Stimulated activated CD4-positive, alpha-beta T cell treated with anti-CD3 and anti-CD28 coated beads, Interleukin-1b, Interleukin-23, amount 100 ng/mL, for 24 hours (primary cell): ENCODE results near the gene EIF2AK2.
A peak's percentile ranks its signal among the peaks of the same experiment; 100 is the strongest.
"Not testable (repeated sequence)": the region's sequence is repeated elsewhere in the genome, so short reads cannot be mapped to it uniquely, and the experiment has no call there.

Experiments used
- DNase-seq, 4 experiments: peaks; one replicate each; pipeline ENCODE4 v3.0.0-alpha.2; 2020; ENCODE audit warnings: low read depth in 4 of 4, low spot score in 1 of 4

Gene EIF2AK2

GRCh38 chr2:37156857-37157714, at the start of gene EIF2AK2:
Gene EIF2AK2, minus strand, starts transcription at chr2:37156980. Its CDS starts 9,174 bp downstream, at chr2:37147806.
- peak; percentile 28 to 69 (median 50) for DNase-seq

GRCh38 chr2:37205689-37206341, 49.0 kb upstream of the EIF2AK2 start:
- no peak for DNase-seq

- DNase-seq, result not testable (repeated sequence)
Observed at GRCh38 chr2:37205071-37205661, 48.4 kb upstream of the EIF2AK2 start.

- DNase-seq, result no peak
Observed at GRCh38 chr2:37203708-37204107, 46.9 kb upstream of the EIF2AK2 start.

GRCh38 chr2:37201766-37202165, 45.0 kb upstream of the EIF2AK2 start:
- DNase-seq, result no peak

GRCh38 chr2:37201208-37201607, 44.4 kb upstream of the EIF2AK2 start:
- DNase-seq, result no peak

- DNase-seq, result no peak
Observed at GRCh38 chr2:37198681-37199065, 41.9 kb upstream of the EIF2AK2 start.

- DNase-seq, result peak; percentile 75 to 87 (median 82)
Observed at GRCh38 chr2:37196320-37197195, 39.8 kb upstream of the EIF2AK2 start, which contains the start of gene CEBPZOS. Gene CEBPZOS, plus strand, starts transcription at chr2:37196496. Its CDS starts 3,209 bp downstream, at chr2:37199705.

GRCh38 chr2:37195862-37196319, 39.1 kb upstream of the EIF2AK2 start:
- DNase-seq, result not testable (repeated sequence)

- DNase-seq, result no peak
Observed at GRCh38 chr2:37192551-37192950, 35.8 kb upstream of the EIF2AK2 start.

GRCh38 chr2:37191747-37192146, 35.0 kb upstream of the EIF2AK2 start:
- no peak for DNase-seq

- no peak for DNase-seq
Observed at GRCh38 chr2:37191253-37191652, 34.5 kb upstream of the EIF2AK2 start.

GRCh38 chr2:37190290-37190689, 33.5 kb upstream of the EIF2AK2 start:
- no peak for DNase-seq

- no peak for DNase-seq
Observed at GRCh38 chr2:37189452-37190153, 32.8 kb upstream of the EIF2AK2 start.

- DNase-seq, result no peak
Observed at GRCh38 chr2:37188570-37188969, 31.8 kb upstream of the EIF2AK2 start, which contains the start of gene SULT6B1. Gene SULT6B1, minus strand, starts transcription at chr2:37188670. Its CDS starts 30 bp downstream, at chr2:37188640.

- DNase-seq, result no peak
Observed at GRCh38 chr2:37181726-37182684, 25.2 kb upstream of the EIF2AK2 start.

- no peak for DNase-seq
Observed at GRCh38 chr2:37180640-37181039, 23.9 kb upstream of the EIF2AK2 start.

GRCh38 chr2:37180006-37180639, 23.3 kb upstream of the EIF2AK2 start:
- DNase-seq, result no peak
